Putamen (tissue), 1 donor: ENCODE results near the gene CTNNAL1.
"Not testable (repeated sequence)": the region's sequence is repeated elsewhere in the genome, so short reads cannot be mapped to it uniquely, and the experiment has no call there.

ENCODE experiments used
- DNase-seq: peaks from one replicate; pipeline ENCODE4 v3.0.0-alpha.2; 2016; ENCODE audit warnings: low spot score

CTNNAL1 gene

DNA sequence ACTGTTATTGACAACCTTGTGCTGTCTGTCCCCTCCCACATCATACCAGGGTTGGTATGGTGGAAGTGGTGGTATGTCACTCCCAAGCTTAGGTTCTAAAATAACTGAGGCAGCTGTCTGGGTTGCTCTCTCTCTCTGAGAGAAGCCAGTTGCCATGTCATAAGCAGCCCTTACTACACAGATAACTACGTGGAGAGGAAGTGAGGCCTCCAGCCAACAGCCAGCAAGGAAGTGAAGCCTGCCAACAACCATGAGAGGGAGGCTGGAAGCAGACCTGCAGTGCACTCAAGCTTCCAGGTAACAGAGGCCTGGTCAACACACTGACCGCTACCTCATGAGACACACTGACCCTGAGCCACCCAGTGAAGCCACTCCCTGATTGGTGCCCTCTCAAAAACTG lies 18.6 kb downstream of the CTNNAL1 start:
- no peak for DNase-seq

DNA sequence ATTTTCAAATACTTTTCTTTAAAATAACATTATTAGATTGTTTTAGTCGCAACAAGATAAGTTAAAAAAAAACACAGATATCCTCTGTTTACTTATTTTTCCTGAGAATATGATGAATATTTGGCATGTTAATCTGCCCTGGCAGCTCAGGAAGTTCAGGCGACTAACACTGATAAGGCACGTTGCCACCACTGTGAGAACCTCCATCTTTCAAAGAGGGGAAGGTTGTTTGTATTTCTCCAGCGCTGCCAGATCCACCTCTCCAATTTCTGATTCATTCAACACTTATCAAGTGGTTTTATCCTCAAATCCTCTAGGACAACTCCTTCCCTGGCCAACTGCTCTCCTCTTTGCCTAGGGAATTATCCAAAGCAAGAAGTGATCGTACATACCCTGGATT lies 21.8 kb downstream of the CTNNAL1 start:
- DNase-seq, result no peak

DNA sequence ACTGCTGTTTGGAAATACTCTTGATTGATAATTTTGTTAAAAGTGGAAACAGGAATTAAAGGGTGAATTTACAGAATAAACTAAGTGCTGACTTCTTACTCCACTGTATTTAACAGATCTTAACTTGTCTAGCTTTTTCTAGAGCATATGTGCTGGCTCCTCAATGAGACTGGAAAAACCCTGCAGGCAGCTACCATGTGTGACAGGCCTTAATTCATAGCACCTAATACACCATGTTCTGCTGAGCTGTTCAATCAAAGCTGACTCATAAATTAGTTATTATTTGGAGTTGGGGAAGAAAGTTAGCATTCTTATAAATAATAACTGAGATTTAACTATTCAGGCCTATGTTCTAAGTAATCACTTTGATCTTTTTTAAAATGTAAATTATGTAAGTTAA lies 29.4 kb downstream of the CTNNAL1 start:
- no peak for DNase-seq

DNA sequence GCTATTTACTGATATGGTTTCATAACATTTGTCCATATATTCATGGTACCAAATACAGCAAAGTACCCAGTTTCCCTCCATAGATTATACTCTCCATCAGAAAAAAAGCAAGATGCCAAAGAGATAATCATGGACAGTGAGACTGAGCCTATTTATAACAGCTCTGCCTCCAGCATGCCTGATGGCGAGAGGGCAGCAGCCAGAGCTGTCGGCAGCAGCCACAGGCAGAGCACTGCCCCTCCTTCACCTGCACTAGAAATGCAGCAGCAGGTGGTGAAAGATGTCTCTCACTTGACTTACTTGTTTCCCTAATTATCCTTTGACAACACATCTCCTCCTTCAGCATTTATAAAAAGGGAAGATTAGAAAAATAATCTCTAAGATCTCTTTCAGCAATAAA lies 32.4 kb downstream of the CTNNAL1 start:
- DNase-seq, result no peak

DNA sequence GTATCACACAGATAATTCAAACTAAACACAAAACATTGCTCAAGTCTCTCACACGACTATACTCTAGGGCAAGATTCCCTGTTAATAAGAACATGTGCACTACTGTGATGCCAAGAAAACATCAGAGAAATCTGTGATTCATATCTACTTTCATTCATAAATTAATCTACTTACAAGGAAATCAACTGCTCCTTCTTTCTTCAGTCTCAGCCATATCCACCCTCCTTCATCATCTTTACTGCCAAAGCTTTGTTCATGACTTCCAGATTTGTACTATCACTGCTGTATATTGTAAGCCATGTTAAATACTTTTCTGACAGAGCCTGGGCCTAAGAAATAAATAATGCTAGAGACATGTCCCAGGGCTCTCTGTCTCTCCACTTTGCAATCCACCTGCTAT lies 35.1 kb downstream of the CTNNAL1 start:
- DNase-seq, result no peak

DNA sequence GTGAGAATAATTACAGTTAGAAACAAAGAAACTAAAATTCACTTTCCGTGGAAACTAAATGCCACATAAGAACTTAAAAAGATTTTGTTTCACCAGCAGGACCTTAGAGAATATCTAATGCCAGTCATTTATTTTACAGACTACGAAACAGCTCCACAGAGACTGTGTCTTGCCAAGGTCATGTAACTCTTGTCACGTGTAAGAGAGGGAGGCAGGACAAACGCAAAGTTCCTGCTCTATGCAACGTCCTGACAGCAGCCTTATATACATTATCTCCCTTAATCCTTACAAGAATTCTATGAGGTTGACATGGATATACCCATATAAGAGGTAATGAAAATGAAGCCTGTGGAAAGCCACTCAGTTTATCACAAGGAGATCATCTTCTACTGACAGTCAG lies 39.4 kb downstream of the CTNNAL1 start:
- DNase-seq, result no peak

DNA sequence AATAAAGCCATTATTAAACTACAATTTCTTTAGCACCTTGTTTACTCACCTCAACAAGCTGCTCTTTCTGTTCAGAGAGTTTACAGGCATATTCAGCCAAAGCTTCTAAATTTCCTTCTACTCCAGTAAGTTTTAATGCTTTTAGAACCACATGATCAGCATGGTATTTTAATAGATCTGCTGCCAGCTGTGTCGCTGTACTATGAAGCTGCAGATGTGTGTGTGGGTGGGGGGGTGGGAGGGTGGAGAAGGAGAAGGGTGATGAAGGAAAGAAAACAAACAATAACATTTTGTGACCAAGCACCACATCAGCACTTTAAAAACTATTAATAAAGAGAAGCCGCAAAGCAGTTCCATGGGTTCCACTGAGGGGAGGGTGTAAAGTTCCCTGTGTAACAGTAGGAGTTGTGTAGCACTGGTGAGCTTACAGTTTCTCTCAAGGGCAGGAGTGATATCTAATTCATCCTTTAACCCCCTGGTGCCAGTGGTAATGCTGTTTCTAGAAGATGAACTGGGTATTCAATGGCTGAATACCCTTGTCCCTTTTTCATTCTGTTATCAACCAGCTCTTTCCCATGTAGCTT lies 40.6 kb downstream of the CTNNAL1 start:
- no peak for DNase-seq

DNA sequence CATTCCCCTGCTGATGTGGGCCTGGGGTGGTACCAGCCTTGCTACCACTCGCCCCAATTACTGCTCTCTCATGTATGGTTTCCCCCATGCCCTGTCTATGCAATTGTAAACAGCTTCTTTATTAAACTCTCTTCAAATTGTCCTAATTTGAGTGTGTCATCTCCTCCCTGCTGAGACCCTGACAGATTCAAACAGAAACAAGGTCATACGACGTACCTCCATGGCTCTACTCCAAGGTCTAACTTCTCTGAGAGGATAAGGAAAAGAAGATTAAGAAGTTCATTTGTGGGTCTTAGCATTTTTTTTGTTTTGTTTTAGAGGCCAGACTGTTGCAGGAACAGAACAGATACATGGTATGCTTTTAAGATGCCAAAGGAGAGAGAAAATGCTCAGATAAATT lies 41.1 kb downstream of the CTNNAL1 start:
- no peak for DNase-seq

DNA sequence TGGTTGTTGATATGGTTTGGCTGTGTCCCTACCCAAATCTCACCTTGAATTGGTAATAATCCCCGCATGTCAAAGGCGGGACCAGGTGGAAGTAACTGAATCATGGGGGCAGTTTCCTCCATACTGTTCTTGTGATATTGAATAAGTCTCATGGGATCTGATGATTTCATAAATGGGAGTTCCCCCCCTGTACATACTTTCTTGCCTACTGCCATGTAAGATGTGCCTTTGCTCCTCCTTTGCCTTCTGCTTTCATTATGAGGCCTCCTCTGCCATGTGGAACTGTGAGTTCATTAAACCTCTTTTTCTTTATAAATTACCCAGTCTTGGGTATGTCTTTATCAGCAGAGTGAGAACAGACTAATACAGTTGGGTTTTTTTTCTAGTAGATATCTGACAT lies 41.9 kb downstream of the CTNNAL1 start:
- DNase-seq, result not testable (repeated sequence)

DNA sequence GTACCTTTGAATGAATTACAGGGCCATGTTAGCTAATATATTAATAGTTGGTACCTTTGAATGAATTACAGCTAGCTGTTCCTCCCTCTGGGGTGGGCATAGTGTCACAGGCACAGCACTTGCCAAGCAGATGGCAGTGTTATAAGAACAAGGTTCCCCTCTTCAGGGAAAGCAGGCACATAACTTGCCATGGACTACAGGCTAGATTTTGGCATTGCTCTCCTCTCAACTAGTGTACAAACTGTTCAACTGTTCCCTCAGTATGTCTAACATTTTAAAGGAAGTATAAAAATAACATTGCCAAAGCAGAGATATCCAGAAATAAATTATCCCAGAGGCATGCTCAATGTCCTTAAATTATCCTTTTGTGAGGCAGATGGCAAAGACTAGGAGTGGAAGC lies 45.4 kb downstream of the CTNNAL1 start:
- no peak for DNase-seq

DNA sequence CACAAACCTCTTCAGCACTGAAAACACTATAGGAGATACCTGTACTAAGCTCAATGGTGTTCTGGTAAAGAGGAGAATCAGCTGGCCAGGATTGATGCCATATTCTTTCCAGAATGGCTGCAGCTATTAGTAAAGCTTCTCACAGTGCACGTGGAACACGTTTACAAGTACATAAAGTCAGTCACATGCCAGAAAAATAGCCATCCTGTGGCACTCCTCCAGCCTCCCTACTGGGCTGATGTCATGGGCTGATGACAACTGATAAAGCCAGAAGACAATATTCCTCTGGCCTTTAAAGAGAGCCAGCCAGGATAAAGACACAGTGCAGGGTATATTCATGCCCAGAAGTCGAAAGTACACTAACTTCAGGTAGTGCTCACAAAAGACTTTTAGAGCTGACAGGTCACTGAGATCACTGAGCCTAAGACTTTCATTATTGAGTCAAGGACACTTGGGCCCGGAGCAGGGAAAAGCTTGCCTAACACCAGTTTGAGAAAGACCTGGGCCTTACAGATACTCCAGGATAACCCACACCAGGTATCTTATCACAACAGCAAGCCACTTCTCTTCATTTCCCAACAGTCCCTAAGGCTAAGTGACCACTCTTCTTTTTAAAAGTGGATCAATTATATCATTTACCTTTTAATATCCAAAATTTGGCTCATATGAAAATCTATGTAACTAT lies 49.7 kb downstream of the CTNNAL1 start:
- no peak for DNase-seq

DNA sequence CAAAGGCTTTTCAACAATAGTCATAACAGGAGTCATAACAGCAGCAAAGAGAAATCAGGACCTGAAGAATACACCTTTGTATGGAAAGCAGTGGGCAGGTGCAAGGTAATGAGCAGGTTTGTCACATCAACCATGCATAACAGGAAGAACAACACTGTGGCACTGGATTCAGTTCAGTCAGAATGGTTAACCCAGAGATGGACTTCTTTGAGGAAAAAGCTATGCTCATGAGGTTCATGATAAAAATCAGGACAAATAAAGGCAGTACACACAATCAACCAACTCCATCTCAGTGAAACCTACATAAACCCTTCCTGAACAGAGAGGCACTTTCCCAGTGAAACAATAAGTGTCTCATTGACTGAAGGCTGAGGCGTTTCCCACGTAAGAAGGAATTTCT lies 52.1 kb downstream of the CTNNAL1 start:
- no peak for DNase-seq

DNA sequence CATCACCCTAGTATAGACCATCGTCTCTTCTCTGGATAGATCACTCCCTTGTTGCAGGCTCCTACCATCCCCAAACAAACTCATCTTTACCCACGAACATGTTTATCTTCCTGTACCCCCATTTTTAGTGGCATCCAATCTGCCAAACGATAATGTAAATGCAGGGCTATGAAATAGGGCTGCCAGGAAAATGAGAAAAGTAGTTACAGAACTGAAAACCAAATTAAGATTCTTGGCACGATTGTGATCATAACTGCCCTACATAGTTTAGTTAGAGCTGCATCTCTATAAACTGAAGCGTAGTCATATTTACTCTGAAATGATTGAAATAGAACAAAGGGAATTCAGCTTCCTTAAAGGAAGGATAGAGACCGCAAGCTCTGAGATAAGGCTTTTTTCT lies 53.0 kb downstream of the CTNNAL1 start:
- no peak for DNase-seq

DNA sequence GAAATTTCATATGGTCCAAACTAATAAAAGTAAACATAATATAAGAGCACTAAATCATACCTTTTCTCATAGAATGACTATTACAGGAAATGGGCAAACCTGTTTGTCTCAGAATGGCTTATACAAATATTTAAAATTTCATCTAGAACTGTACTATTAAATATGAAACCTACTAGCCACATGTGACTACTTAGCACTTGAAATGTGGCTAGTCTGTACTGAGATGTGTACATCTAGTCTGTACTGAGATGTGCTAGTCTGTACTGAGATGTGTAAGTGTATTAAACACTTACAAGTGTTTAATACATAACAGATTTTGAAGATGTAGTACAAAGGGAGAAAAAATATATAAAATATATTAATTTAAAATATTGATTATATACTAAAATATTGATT lies 56.7 kb downstream of the CTNNAL1 start:
- no peak for DNase-seq

DNA sequence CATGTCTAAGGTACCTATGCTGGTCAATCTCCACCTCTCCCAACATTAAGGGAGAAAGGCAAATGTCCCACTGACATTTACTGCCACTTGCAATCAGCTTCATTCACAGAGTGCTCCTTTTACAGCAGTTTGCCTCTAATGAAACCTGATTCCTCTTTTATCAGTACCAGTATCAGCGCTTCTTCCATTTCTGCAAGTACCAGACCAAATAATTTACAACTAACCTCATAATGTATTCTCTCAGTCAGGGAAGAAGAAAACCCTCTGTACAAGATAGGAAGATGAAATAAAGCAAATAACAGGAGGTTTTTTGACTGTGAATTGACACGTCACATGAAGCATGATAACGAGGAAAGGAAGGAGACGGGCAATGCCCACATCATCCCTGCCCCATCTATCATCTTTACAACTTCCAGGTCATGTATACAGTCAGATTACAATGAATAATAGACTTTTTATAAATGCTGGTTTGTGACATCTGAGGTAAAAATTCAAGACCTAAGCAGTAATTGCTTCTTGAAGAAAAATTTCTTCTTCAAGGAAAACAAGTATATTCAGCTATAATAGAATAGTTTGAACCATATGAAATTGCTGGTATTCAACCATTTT lies 57.2 kb downstream of the CTNNAL1 start:
- DNase-seq, result no peak

DNA sequence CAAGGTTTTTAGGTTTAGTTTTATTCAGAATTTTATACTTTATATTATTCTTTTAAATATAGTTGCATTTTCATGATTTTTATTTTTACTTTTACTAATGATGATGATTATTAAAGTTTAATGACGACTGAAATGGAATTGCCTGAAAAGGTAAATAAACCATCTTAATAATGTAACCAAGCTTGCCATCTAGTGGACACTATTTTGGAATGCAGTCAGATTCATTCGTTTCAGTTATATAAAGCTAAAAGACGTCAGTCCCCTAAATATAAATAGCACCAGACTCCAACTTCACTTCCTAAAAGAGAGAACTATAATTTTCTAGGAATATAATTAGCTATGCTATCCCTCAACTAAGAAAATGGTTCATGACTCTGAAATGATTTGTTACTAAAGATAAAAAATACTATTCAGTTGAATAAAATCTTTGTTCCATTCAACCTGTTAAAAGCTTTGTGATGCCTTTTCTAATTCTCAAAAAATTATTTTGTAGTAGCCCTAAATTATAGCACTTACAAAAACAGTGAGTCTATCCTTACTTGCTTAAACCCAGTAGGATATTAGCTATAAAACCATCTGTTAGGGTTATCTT lies 59.2 kb downstream of the CTNNAL1 start:
- DNase-seq, result peak; percentile 65

DNA sequence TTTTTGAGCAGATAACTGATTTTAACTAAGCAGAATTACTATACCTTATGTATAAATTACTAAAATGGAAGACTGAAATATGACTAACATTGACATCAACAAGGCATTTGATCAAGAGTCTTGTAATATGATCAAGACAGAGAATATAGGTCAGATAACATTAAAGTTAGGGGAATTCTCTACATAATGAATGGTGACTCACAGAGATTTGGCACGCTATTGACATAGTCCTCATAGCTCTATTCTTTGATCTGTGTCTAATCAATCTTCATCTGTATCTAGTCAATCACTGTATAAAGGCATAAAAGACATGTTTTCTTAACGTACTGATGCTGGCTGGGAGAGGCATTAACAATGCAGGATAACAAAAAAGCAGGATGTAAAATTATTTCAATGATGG lies 61.7 kb downstream of the CTNNAL1 start:
- no peak for DNase-seq

DNA sequence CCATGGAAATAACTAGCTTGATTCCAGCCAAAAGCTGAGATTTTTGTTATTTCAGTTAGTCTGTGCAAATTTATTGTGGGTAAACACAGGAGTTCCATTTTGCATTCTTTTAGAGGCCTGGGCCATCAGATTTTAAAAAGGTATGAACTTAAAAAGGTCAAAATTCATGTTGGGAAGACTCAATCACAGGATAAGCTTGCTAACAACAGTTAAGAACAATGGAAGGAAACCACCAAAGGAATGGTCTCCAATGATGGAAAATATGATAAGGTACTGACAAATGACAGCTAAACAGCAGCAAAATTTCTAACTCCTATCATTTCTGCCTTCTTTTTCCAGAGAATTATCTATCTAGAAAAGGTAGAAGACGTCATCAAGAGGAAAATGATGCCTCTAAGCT lies 63.1 kb downstream of the CTNNAL1 start:
- DNase-seq, result no peak

DNA sequence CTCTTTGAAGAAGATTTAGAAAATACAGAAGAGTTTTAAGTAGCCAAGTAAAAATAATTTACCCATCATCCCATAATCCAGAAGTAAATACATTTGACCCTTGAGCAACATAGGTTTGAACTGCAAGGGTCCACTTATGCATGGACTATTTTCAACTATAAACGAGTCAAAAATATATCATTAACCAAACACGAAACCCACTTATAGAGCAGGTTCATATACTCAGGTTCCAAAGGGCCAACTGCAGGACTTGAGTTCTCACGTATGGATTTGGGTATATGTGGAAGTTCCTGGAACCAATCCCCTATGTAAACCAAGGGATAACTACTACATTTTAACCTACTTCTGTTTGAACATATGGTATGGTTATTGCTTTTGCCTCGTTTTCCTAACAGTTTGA lies 73.3 kb downstream of the CTNNAL1 start:
- DNase-seq, result no peak

DNA sequence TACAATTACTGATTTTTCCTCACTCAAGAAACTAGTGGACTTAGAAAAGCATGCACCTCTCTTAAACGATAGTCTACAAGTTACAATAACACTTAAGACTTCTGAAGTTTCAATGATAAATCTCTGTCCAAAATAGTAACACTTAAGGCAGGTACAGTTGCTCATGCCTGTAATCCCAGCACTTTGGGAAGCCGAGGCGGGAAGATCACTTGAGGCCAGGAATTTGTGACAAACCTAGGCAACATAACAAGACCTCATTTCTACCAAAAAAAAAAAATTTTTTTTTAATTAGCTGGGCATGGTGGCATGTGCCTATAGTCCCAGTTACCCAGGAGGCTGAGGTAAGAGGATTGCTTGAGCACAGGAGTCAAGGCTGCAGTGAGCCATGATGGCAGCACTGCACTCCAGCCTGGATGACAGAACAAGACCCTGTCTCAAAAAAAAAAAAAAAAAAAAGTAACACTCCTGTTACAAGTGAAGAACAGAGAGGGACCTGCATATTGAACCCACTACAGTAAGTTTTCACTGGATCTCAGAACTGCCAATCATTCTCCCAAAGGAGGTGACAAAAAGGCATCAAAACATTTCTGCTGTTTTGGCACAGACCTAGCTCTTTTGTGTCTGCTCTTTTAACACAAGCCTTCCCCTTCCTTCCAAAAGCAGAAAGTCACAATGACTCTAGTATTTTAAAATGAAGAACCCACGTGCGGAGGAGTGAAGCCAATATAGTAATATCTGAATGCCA lies 75.6 kb downstream of the CTNNAL1 start:
- DNase-seq, result no peak

DNA sequence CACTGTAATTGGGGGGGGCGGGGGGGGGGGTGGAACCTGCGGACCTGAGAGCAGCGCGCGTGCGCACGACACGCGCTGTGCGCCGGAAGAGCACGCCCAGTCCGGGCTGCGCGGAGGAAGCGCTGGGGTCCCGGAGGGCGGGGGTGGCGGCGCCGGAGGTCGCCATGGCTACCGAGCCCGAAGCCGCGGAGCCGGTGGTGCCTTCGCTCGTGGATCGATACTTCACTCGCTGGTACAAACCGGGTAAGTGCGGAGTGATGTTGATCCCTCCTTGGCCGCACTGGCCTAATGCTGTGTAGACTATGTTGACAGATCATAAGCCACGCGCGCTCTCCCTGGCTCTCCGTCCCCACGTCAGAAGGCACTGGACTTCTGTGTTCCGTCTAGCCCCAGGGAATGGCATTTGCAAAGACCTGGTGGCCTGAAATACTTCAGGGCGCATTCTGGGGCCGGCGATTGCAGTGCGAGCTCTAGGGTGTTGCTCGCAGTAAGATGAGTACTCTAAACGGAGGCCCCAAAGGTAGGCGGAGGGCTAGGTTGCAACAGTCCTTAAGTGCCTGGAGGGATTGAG lies 78.9 kb downstream of the CTNNAL1 start, which contains the start of gene ABITRAM:
TSS of gene ABITRAM (plus strand) at position 78 of the 571 bp plus-strand sequence. CDS start at position 165, 87 bp downstream.
- peak; percentile 90 for DNase-seq

DNA sequence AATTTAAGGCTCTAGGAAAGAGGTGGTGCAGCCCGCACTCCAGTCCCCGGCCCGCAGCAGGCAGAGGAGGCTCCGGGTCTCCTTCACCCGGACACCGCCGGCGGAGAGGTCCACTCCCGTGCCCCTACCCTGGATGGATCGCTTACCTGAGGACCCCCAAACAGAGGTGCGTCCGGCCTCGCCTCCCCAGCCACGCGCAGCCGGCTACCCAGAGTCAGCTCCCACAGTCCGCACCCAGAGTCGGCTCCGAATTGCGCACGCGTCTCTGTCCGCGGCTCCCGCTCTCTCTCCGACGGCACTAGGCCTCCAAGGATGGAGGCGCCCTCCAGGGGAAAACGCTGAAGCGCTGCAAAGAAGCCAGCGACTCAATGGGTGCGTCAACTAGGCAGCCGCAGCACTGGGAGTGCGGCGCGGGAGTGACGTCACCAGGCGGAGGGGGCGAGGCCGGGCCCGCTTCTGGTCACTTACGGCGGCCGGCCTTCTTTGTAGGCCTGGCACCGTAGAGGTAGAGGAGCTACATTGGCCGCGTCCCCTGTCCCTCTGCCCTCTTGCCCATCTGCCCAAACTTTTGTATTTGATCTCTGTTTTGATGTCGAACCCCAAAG lies 79.5 kb downstream of the CTNNAL1 start, which contains the start of gene ELP1:
TSS of gene ELP1 (minus strand) at position 407 of the 605 bp plus-strand sequence. CDS start 2,978 bp downstream, outside the sequence.
- DNase-seq, result peak; percentile 94
